ENCODE measurements around the gene TGM5.
"Not testable (repeated sequence)": the region's sequence is repeated elsewhere in the genome, so short reads cannot be mapped to it uniquely, and the experiment has no call there.

TGM5 gene

GRCh38 chr15:43275740-43276562, 9.2 kb upstream of the TGM5 start:
- DNase-seq = no peak

GRCh38 chr15:43274136-43274535, 7.4 kb upstream of the TGM5 start:
- no peak for DNase-seq

GRCh38 chr15:43273243-43273642, 6.5 kb upstream of the TGM5 start:
- no peak for DNase-seq

- not testable (repeated sequence) for DNase-seq
Observed at GRCh38 chr15:43271908-43272307, 5.2 kb upstream of the TGM5 start.

- DNase-seq = no peak
Observed at GRCh38 chr15:43270676-43271306, 4.1 kb upstream of the TGM5 start.

- DNase-seq = no peak
Observed at GRCh38 chr15:43270113-43270665, 3.5 kb upstream of the TGM5 start.

- no peak for DNase-seq
Observed at GRCh38 chr15:43268111-43269105, 1.7 kb upstream of the TGM5 start.

GRCh38 chr15:43267439-43267838, 711 bp upstream of the TGM5 start:
- DNase-seq = no peak

- DNase-seq = no peak
Observed at GRCh38 chr15:43266386-43266785, 342 bp downstream of the TGM5 start.

GRCh38 chr15:43260011-43260615, 6.6 kb downstream of the TGM5 start:
- DNase-seq = no peak

GRCh38 chr15:43258781-43259180, 7.9 kb downstream of the TGM5 start:
- DNase-seq = no peak

GRCh38 chr15:43256341-43256740, 10.4 kb downstream of the TGM5 start:
- no peak for DNase-seq

- no peak for DNase-seq
Observed at GRCh38 chr15:43255376-43255775, 11.4 kb downstream of the TGM5 start.

GRCh38 chr15:43253431-43254403, 13.0 kb downstream of the TGM5 start:
- peak; percentile 70 for DNase-seq

GRCh38 chr15:43251871-43252250, 14.9 kb downstream of the TGM5 start:
- DNase-seq = no peak

GRCh38 chr15:43251185-43251870, 15.4 kb downstream of the TGM5 start:
- DNase-seq = no peak

GRCh38 chr15:43250785-43251184, 15.9 kb downstream of the TGM5 start:
- DNase-seq = no peak

GRCh38 chr15:43249699-43250203, 17.0 kb downstream of the TGM5 start:
- no peak for DNase-seq

GRCh38 chr15:43249236-43249635, 17.5 kb downstream of the TGM5 start:
- no peak for DNase-seq

- DNase-seq = no peak
Observed at GRCh38 chr15:43246261-43246774, 20.4 kb downstream of the TGM5 start.
